Tibial artery (tissue), 4 donors: Measurements from ENCODE around the gene ZNF280C.

Source experiments
- DNase-seq, 2 donors: peaks; one replicate each; pipeline ENCODE4 v3.0.0-alpha.2; 2019
- H3K27ac ChIP-seq, 2 donors: fragments of 200-600 bp; sonication (generic) in 1 of 2; 1 replicate in 1 of 2; 2 replicates in 1 of 2; pipeline ENCODE4 v1.5.1; 2018 to 2019; ENCODE audit warnings: mild to moderate bottlenecking in 1 of 2
- H3K27me3 ChIP-seq, 2 donors: fragments of 200-600 bp; sonication (generic) in 1 of 2; one replicate each; pipeline versions ENCODE4 v1.5.1 to v1.6.0; 2016 to 2019
- H3K36me3 ChIP-seq, 3 donors: fragments of 200-600 bp; sonication (generic) in 2 of 3; one replicate each; pipeline ENCODE4 v1.5.1; 2016 to 2019; ENCODE audit warnings: mild to moderate bottlenecking in 2 of 3
- H3K4me1 ChIP-seq, 4 donors: fragments of 200-600 bp; sonication (generic) in 2 of 4; 1 replicate in 3 of 4; 2 replicates in 1 of 4; pipeline ENCODE4 v1.5.1; 2016 to 2019
- H3K4me3 ChIP-seq, 2 donors: fragments of 200-600 bp; sonication (generic) in 1 of 2; 1 replicate in 1 of 2; 2 replicates in 1 of 2; pipeline ENCODE4 v1.5.1; 2018 to 2019; ENCODE audit warnings: mild to moderate bottlenecking in 2 of 2
- H3K9me3 ChIP-seq, 3 donors: fragments of 200-600 bp; sonication (generic) in 1 of 3; one replicate each; pipeline ENCODE4 v1.5.1; 2016 to 2019
- CTCF ChIP-seq, 2 experiments: fragments of 200-600 bp in 1 of 2; fragments of 450-650 bp in 1 of 2; IDR thresholded peaks; one replicate each; pipeline ENCODE4 v1.5.1; 2017 to 2019; ENCODE audit warnings: antibody characterized with exemption in 2 of 2, mild to moderate bottlenecking in 1 of 2, moderate library complexity in 1 of 2
- intact Hi-C: fragments of 100-400 bp; cut with DNase I; formaldehyde crosslinking; loops from one replicate; pipeline ENCODE4 v1.15.0; 2023; ENCODE audit warnings: low total_unique reads

ZNF280C gene

DNA sequence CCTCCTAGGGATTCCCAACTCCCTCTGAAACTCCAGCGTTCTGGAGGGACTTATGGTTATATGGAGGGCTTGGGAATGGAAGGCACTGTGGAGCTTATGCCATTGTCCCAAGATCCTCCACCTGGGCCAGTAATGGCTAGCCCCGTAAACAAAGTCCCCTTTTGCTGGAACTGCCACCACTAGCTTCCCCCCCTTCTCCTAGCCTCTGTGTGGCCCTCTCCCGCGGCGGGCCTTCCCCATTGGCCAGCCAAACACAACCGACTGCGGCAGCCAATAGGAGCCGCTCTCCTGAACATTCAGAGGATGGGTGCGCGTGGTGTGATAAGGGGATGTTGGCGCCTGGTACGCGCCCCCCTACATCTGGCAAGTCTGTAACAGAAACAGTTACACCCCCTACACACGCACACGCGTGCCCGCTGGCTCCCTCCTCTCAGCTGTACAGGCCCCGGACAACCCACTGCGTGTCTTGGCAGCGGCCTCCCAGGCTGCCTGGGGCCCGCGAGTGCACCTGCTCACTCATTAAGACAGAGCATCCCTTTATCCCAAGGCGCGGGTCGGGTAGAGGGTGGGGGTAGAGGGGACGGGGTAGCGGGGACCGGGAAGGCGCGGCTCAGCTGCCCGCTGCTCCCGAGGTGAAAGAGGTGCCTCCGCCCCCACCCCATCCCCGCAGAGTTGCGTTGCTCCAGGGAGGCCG is 97.8 kb downstream of the ZNF280C start:
- Histone ChIP-seq H3K27ac (peak overlapping the region; percentile 83 to 84), H3K4me3 (peak overlapping the region; percentile 48 to 59), H3K27me3 (no peaks in the 10 kb centered on the region), H3K36me3 (no peaks in the 10 kb centered on the region), H3K9me3 (no peaks in the 10 kb centered on the region), H3K4me1 (peaks cover 0 to 37% (median 9%) of the 10 kb centered on the region in 4 donors)
- no peak for TF ChIP-seq CTCF (IDR thresholded peaks at IDR 0.05)
- peak in 1 of 2 donors; percentile 65 for DNase-seq
- intact Hi-C loops: no loop called here

- DNase-seq: no peak
- Histone ChIP-seq H3K36me3 (no peaks in the 10 kb centered on the region), H3K27ac (peak overlapping the region; percentile 86 to 90), H3K4me3 (peak overlapping the region in 1 of 2 donors; percentile 65), H3K9me3 (no peaks in the 10 kb centered on the region), H3K27me3 (no peaks in the 10 kb centered on the region), H3K4me1 (peaks cover 0 to 16% (median 2%) of the 10 kb centered on the region in 4 donors)
- intact Hi-C loops: no loop called here
- TF ChIP-seq CTCF (IDR thresholded peaks at IDR 0.05): no peak
These were observed 101.7 kb downstream of the ZNF280C start for GRCh38 chrX:130167040-130167439.

GRCh38 chrX:130166503-130166777 is 102.3 kb downstream of the ZNF280C start:
- H3K36me3 ChIP-seq: no peaks in the 10 kb centered on the region
- intact Hi-C loops: no loop called here
- H3K4me1 ChIP-seq: peaks cover 0 to 13% (median 0%) of the 10 kb centered on the region in 4 donors
- H3K9me3 ChIP-seq: no peaks in the 10 kb centered on the region
- H3K27ac ChIP-seq: peak overlapping the region; percentile 86 to 90
- peak overlapping the region; percentile 65 to 70 for H3K4me3 ChIP-seq
- no peak for DNase-seq
- TF ChIP-seq CTCF (IDR thresholded peaks at IDR 0.05): no peak
- no peaks in the 10 kb centered on the region for H3K27me3 ChIP-seq

GRCh38 chrX:130165703-130166502 is 102.8 kb downstream of the ZNF280C start, which contains the start of gene AIFM1:
Gene AIFM1, minus strand, starts transcription at chrX:130165841. Its CDS starts 185 bp downstream, at chrX:130165656.
- Histone ChIP-seq H3K9me3 (no peaks in the 10 kb centered on the region), H3K27ac (peak within 1 kb of the TSS; percentile 86 to 90), H3K27me3 (no peaks in the 10 kb centered on the region), H3K4me1 (peaks cover 0 to 13% (median 0%) of the 10 kb centered on the region in 4 donors), H3K36me3 (no peaks in the 10 kb centered on the region), H3K4me3 (peak within 1 kb of the TSS; percentile 65 to 70)
- peak; percentile 86 to 96 for DNase-seq
- intact Hi-C loops: no loop called here
- no peak for TF ChIP-seq CTCF (IDR thresholded peaks at IDR 0.05)

DNA sequence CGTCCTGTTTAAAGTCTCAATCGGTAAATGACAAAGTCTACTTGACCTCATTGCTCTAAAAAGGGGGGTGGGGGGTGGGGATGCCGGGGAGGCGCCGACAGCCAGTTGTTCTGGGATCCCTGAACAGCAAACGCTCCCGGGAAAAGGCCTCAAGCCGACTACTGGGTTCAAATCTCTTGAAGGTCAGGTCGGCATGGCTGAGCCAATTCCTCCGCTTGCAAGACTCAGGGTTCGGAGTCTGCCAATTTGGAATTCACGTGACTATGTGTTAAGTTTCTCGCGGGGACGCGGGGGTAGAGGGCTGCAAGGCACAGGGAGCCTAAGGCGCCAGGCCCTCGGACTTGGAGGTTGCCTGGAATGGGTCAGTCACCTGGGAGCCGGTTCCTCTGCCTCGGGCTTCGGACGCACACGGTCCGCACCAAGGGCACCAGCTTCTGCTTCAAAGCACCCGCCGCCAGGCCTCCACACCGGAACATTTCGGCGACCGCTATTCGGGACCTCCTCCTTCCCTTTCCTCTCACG is 103.5 kb downstream of the ZNF280C start:
- intact Hi-C loops: no loop called here
- H3K9me3 ChIP-seq: no peaks in the 10 kb centered on the region
- peak; percentile 44 to 74 for DNase-seq
- H3K27me3 ChIP-seq: no peaks in the 10 kb centered on the region
- H3K27ac ChIP-seq: peak overlapping the region; percentile 86 to 90
- H3K4me3 ChIP-seq: peak overlapping the region; percentile 65 to 70
- peaks cover 0 to 13% (median 0%) of the 10 kb centered on the region in 4 donors for H3K4me1 ChIP-seq
- TF ChIP-seq CTCF (IDR thresholded peaks at IDR 0.05): no peak
- no peaks in the 10 kb centered on the region for H3K36me3 ChIP-seq
